Progenitor cell of endocrine pancreas (in vitro differentiated cells): ENCODE data around the gene GRK5. TPM values are rescaled to one million over a fixed set of nuclear protein-coding genes. Genes with fewer than 3 reads are reported as not detected.

ENCODE experiments used
- DNase-seq: peaks from one replicate; pipeline ENCODE4 v3.0.0; 2021; ENCODE audit warnings: low spot score; ENCODE audit not compliant: unreplicated experiment
- H3K27ac Mint-ChIP-seq: 2 replicates; pipeline ENCODE4 v1.8.0; 2021; ENCODE audit warnings: mild to moderate bottlenecking, moderate library complexity, mixed read lengths
- H3K27me3 Mint-ChIP-seq: 2 replicates; pipeline ENCODE4 v1.8.0; 2021; ENCODE audit warnings: mixed read lengths
- H3K36me3 Mint-ChIP-seq: 2 replicates; pipeline ENCODE4 v1.8.0; 2022; ENCODE audit warnings: mixed read lengths; ENCODE audit not compliant: insufficient read depth
- H3K4me1 Mint-ChIP-seq: 2 replicates; pipeline ENCODE4 v1.8.0; 2021; ENCODE audit warnings: low read depth, mixed read lengths
- H3K4me3 Mint-ChIP-seq: 2 replicates; pipeline ENCODE4 v1.8.0; 2021; ENCODE audit warnings: low read depth, mild to moderate bottlenecking, moderate library complexity, mixed read lengths
- H3K9me3 Mint-ChIP-seq: 2 replicates; pipeline ENCODE4 v1.8.0; 2021; ENCODE audit warnings: low read depth, mixed read lengths
- CTCF ChIP-seq: fragments of 200-600 bp; sonication (generic); IDR thresholded peaks from one replicate; pipeline ENCODE4 v1.5.0; 2021; ENCODE audit warnings: antibody characterized with exemption, mild to moderate bottlenecking; ENCODE audit not compliant: unreplicated experiment
- total RNA-seq: library from RNA; stranded (reverse); gene quantifications from 2 replicates; pipeline ENCODE4 v1.2.1, GENCODE V29; 2021

The GRK5 gene
- total RNA-seq, 1 donor from 2014 or later, result 21.6 TPM

GRCh38 chr10:119421891-119422681 lies 214.7 kb downstream of the GRK5 start:
- H3K27ac Mint-ChIP-seq, result peak overlapping the region; percentile 59
- H3K9me3 Mint-ChIP-seq, result no peaks in the 10 kb centered on the region
- H3K4me3 Mint-ChIP-seq, result no peak overlapping the region
- H3K36me3 Mint-ChIP-seq, result peaks cover 3% of the 10 kb centered on the region
- H3K4me1 Mint-ChIP-seq, result peaks cover 13% of the 10 kb centered on the region
- H3K27me3 Mint-ChIP-seq, result no peaks in the 10 kb centered on the region
- no peak for DNase-seq
- no peak for TF ChIP-seq CTCF

- Mint-ChIP-seq H3K4me3 (no peak overlapping the region), H3K4me1 (peaks cover 13% of the 10 kb centered on the region), H3K27ac (peak overlapping the region; percentile 39), H3K36me3 (peaks cover 3% of the 10 kb centered on the region), H3K27me3 (no peaks in the 10 kb centered on the region), H3K9me3 (no peaks in the 10 kb centered on the region)
- TF ChIP-seq CTCF, result no peak
- DNase-seq, result no peak
Measured at GRCh38 chr10:119422682-119423509, 215.5 kb downstream of the GRK5 start.

- no peak for TF ChIP-seq CTCF
- Mint-ChIP-seq H3K36me3 (peaks cover 3% of the 10 kb centered on the region), H3K27ac (no peak overlapping the region), H3K9me3 (no peaks in the 10 kb centered on the region), H3K4me3 (no peak overlapping the region), H3K27me3 (no peaks in the 10 kb centered on the region), H3K4me1 (peaks cover 13% of the 10 kb centered on the region)
- no peak for DNase-seq
Measured at GRCh38 chr10:119423510-119424257, 216.3 kb downstream of the GRK5 start.

GRCh38 chr10:119424258-119424975 lies 217.0 kb downstream of the GRK5 start:
- no peak for TF ChIP-seq CTCF
- H3K9me3 Mint-ChIP-seq, result no peaks in the 10 kb centered on the region
- peaks cover 13% of the 10 kb centered on the region for H3K4me1 Mint-ChIP-seq
- H3K27me3 Mint-ChIP-seq, result no peaks in the 10 kb centered on the region
- no peak overlapping the region for H3K27ac Mint-ChIP-seq
- H3K36me3 Mint-ChIP-seq, result peaks cover 3% of the 10 kb centered on the region
- no peak for DNase-seq
- H3K4me3 Mint-ChIP-seq, result no peak overlapping the region
